Measurements from ENCODE around the gene BLOC1S5.
"Not testable (repeated sequence)": the region's sequence is repeated elsewhere in the genome, so short reads cannot be mapped to it uniquely, and the experiment has no call there.

The BLOC1S5 gene

DNA sequence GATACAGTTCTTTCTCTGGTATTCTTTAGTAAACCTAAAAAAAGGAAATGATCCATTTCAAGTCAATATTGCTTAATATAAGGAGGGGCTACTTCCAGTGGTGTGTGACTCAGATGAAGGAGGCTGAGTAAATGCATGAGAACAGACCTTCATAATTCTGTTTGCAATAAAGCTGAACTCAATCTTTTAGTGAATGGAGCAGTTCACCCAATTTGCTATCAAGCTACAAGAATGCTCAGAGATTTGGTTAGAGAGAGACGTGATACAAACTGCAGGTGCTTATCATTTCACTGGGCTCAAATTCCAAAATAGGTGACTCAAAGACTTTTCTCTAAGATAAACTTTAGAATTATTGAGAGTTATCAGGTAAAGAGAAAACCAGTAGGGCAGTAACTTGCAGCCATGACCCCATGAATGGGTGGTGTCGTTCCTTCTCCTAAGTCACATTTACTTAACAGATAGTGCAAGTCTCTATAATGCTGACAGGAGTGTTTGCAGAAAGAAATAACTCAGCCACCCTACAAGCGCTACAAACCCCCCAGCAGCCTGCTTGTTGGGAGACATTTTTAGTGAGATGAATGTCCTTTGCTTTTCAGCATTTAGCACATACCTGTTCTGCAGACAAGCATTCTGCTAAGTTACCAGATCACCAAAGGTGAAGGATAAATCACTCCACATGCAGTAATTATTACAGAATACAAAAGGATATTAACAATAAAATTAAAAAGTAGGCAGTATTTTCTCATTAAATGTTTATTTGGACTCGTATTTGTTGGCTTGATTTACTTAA lies 16.4 kb upstream of the BLOC1S5 start:
- no peak for DNase-seq

DNA sequence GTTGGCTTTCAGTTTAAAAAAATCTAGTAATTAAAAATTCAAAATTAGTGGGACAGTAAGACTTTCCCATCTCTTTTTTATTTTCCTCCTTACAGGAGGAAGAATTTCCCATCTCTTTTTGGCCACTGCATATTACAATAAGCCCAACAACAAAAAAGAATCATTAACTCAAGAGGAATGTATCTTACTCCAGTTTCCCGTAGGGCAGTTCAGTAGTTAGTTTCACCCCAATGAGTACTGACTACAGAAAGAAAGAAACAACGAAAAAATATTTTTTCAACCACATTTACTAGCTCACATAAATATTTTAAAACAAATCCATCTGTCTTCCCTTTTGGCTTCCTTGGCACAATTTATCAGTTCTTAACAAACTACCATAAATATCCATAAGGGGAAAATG lies 14.9 kb upstream of the BLOC1S5 start:
- no peak for DNase-seq

DNA sequence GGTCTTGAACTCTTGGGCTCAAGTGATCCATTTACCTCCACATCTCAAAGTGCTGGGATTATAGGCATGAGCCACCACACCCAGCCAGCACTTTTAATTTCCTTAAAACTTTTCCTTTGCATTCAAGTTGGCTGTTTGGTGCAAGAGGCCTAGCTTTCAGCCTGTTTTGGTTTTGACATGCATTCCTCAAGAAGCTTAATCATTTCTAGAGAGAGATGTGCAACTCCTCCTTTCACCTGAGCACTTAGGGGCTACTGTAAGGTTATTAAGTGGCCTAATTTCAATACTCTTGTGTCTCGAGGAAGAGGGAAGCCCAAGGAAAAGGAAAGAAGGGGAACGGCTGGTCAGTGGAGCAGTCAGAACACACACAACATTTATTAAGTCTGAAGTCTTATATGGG lies 13.8 kb upstream of the BLOC1S5 start:
- no peak for DNase-seq

DNA sequence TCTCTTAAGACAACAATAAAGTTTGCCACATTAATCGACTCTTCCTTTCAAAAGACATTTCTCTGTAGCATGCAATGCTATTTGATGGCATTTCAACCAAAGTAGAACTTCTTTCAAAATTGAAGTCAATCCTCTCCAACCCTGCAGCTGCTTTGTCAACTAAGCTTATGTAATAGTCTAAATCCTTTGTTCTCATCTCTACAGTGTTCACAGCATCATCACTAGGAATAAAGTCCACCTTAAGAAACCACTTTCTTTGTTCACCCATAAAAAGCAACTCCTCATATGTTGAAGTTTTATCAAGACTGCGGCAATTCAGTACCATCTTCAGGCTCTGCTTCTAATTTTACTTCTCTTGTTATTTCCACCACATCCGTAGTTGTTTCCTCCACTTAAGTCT lies 11.5 kb upstream of the BLOC1S5 start:
- no peak for DNase-seq

DNA sequence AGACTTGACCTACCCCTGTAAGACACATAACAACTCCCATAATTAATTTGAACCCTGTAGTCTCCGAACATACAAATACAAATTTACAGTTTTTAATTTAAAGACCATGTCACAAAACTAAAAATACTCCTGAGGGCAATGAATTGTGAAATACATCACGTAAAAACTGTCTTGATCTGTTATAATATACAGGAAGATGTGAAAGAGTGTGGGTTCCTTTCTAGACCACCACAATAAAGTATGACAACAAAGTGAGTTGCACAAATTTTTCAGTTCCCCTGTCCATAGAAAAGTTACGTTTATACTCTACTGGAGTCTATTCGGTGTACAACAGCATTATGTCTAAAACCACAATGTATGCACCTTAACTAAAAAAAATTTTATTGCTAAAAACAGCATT lies 11.0 kb upstream of the BLOC1S5 start:
- DNase-seq: no peak

DNA sequence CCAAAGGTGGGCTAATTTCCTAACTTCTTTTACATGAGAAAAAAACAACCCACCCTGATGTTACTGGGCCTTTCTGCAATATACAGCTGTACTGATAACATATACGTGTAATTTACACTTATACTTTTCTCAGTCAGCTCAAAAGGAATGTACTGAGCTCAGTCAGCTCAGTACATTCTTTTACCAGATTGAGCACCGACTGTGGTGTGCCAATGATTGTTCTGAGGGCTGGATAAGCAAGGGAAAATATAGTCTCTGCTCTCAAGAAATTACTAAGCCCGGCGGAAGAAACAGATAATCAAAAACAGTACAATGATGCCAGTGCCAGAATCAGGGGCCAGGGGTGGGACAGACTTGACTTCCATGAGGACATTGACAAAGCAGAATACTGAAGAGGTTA lies 10.0 kb upstream of the BLOC1S5 start:
- DNase-seq: no peak

DNA sequence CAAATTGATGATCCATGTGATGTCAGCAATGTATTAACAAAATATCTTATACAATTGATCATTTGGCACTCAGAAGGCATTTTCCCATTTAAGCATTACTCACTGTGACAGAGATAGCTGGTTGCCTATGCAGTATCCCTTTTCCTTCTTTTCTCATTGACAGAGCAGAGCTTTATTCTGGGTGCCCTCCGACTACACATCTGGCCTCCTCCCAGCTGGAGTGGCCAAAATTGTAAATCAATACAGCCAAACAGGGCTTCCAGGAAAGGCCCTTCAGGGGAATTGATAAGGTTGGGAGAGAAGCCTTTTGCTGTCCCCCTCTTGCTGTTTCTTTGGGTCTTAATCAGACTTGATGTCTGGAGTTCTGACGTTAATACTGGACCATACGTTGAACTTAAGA lies 9.6 kb upstream of the BLOC1S5 start:
- DNase-seq: no peak

DNA sequence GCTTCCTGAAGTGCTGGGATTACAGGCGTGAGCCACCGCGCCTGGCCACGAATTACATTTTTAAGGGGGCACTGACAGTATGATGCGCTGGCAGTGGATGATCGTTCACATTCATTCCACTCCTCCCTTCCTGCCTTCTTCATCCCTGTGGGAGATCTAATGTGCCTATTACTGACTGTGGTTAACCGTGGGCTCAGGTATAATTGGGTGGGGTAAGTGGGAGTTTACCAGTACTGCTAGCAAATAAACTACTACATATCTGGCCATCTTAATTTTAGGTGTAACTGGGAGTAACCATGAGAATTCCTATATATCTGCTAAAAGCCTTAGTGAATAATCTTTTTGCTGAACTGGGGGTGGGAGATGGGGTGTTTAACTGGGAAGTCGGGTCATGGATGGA lies 6.5 kb upstream of the BLOC1S5 start:
- no peak for DNase-seq

DNA sequence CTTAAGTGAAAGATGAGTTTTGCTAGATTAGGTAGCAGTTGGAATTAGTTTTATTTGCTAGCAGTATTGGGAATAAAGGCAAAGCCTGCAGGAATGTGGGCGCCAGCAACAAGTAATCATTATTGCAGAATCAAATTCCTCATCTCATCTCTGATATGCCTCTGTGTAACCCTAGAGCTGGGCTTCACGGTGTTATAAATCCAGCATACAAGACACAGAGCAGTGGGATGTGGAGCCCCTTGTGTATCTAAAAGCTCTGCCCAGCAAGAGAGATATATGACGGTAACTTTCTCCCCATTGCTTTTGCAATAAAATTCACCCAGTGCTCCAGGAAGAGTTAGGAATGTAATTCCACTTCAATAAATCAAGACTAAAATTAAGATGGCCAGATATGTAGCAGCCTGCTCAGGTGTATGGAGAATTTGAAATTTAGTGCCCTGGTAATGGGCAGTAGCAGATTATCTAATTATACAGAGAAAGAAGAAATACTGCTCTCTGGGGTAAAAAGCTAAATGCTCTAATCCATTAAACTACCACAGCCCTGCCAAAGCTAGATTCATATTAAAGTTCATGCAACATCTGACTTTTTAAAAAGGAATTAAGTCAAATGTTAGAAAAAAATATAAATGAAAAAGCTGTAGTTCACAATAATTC lies 5.6 kb upstream of the BLOC1S5 start:
- no peak for DNase-seq

DNA sequence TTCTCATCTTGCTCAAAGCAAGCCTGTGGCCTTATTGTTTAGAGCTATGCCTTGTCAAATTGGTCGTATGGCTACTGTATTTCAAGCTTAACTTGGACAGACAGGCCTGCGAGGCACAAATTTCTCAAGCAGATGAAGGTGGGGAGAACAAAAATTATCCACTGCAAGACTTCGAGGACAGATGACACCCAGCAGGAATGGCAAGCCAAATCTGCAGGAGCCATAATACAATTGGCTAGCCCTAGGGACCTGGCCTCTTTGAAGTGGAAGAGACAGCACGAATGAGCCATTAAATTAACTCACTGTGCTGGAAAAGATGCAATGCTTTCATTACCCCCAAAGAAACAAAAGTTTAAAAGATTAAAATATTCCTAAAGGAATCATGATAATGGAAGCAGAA lies 5.0 kb upstream of the BLOC1S5 start:
- DNase-seq: no peak

DNA sequence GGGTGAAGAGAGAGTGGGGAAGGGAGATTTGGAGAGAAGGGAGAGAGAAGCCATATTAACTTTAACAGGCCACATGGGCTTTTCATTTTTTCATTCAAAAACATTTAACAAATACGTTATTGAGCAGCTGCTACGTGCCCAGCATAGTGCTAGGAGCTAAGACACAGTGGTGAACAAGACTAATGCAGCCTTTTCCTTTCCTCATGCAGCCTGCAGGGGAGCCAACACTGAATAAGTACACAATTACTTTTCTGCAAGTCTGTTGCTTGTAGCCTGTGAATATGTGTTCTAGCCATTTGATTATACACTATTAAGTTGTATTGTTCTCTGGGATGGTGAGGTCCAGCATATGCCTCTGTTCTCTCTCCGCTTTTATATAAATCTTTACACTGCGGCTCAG lies 1.9 kb upstream of the BLOC1S5 start:
- peak; percentile 20 for DNase-seq

DNA sequence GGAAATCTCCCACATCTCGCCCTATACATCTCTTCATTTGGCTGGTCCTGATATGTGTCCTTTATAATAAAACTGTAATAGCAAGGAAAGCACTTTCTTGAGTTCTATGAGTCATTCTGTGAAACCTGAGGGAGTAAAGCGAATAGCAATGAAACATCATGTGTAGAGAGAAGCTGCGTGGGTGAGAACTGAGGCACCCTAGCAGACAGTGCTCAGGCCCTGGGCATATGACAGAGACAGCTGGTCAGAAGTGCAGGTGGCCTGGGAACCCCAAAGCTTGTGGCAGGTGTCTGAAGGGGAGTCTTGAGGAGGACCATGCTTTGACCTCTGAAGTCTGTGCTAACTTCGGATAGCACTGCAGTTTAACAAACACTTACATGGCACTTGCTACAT lies 1.3 kb upstream of the BLOC1S5 start:
- DNase-seq: no peak

DNA sequence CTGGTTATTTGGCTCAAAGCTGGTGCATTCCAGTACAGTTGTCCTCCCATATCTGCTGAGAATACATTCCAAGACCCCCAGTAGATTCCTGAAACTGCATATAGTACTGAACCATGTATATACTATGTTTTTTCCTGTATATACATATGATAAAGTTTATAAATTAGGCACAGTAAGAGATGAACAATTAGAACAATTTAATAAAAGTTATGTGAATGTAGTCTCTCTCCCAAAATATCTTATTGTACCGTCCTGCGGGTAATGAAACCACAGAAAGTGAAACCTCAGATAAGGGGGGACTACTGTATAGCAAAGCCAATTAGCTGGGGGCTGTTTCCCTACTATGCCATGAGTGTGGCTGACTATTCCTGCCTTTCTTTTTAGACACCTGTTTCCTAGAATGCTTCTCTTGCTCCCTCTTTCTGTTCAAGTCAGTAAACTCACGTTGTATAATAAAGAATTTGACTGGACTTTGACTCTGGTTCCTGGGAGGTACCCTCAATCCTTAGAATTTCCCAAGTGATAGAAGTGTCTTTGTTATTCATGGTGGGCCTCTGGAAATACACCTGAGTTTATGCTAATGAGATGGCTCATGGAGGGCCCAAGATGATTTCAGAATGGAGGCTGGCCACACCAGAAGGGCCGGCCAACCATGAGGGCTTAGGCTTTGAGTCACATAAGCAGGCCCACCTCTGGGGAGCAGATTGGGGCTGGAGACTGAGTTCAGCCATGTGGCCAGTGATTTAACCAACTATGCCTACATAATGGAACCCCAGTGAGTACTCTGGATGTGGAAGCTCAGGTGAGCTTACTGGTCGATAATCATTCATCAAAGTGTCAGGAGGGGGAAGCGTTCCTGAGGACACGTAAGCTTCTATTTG lies 689 bp upstream of the BLOC1S5 start:
- no peak for DNase-seq

DNA sequence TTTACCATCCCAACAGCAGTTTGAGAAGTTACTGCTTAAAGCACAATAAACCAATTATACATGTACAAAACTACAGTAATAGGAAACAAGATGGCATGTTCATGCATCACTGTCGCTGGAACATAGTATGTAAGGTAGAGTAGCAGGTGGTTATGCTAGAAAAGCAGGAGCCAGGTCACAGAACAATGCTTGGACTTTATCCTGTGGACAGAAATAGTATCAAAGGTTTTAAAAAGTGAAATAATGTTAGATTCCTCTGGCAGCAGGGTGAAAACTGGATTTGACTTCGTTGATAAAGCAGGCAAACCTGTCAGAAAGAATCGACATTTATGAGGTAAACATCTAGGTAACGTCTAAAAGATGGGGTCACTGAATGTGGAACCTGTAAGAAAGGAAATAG lies 2.5 kb downstream of the BLOC1S5 start:
- DNase-seq: no peak

DNA sequence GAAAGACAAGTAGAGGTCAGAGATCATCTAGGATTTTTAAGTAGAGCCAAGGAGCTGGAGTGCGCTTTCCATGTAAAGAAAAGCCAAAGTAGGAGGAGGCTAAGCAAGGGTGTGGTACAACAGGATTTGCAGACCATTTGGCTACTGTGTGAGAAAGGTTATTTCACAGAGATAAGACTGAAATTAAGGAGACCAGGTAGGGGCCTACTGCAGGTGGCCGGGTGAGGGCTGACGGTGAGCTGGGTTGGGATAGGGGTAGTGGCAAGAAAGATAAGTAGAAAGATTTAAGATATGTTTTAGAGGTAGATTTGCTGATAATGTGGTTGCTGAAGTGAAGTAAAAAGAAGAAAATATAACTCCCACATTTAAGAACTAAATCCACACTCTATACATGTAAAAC lies 3.8 kb downstream of the BLOC1S5 start:
- DNase-seq: no peak

DNA sequence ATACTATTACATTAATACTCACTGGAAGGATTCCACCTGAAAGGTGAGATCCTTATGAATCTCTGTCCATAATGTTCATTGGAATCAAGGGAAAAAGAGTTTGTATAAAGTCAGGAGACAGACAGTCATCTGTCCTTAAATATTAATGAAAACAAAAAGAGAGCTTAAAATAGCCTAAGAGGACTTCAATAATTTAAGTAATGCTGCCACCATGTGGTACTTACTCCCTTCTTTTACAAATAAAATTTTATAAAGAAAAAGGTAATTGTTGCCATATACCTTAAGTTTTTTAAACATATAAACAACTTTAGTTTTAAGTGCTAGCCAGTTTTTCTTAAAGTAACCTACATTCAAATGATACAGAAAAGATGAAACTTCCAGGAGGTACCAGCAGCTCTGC lies 5.1 kb downstream of the BLOC1S5 start:
- no peak for DNase-seq

DNA sequence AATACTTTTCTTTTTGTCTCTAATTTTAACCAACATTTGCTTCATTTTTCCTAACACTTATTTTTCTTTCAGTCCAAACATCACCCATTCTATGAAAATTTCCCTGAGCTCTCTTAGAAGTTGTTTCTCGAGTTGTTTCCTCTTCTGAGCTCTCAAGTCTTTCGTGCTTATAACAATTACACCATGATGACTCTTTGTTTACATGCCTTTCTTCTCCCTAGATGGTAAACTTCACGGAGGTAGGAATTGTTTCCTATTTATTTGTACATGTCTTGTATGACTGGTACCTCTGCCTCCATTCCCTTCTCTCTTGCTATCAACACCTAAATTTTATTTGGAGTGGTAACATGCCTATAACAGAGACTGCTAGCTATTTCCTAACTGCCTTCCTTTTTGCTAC lies 6.4 kb downstream of the BLOC1S5 start:
- DNase-seq: no peak

DNA sequence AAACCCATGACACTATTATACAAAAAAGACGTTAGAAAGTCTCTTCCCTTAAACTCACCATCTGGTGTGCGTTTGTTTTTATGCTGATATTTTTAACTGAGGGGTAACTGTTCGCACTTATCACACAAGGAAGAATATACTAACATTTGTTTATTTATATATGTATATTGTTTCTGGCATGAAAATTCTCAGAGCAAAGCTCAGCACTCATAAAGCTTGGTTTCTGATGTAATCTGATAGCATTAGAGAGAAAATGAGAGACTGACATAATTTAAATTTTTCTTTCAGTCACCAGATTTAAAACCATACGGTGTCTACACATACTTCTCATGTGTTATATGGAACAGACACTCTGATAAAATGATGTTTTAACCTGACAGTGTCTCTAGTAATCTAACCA lies 6.9 kb downstream of the BLOC1S5 start:
- no peak for DNase-seq

DNA sequence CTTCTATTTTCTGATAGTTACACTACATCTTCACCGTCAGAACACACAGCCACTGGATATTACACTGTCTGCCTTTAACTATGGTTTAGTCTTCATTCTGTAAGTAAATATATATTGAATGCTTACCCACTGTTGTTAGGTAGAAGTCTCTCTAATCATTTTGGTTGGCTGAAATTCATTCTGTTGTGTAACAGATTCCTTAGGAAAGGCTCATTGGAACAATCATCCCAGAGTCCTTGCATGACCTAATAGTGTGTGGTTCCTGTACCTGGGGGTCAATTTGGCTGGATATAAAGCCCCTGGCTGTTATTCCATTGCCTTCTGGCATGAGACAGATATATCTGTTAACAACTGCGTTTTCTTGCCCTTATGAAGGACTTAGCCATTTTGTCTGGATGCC lies 9.9 kb downstream of the BLOC1S5 start:
- DNase-seq: no peak

DNA sequence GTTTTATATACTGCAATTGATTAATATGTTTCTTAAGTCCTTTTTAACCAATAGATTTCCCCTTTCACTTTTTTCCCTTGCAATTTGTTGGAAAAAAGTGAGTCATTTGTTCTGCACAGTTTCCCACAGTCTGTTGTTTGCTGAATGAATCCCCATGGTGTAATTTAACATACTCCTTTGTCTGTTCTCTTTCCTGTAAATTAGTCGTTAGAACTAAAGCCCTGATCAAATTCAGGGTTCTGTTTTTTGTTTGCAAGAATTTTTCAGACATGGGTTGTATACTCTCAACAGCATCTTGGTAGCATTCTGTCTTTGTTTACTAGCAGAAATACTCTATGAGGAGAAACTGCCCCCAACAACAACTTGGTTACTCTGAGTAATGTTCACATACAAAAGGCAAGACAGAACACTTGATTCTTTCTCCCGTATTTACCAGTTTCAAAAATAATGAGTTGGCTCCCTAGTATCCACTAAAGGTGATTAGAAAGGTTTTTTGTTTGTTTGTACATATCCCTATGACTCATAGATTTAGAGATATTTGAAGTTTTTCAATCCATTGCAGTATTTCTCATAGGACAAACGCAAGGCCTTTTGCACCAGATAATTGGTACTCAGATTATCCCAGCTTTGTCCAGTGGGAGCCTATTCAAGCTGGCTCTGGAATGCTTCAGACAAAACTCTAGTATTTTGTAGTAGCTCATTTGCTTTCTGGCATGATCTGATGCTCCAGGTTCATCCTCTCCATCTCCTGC lies 16.5 kb downstream of the BLOC1S5 start:
- no peak for DNase-seq

DNA sequence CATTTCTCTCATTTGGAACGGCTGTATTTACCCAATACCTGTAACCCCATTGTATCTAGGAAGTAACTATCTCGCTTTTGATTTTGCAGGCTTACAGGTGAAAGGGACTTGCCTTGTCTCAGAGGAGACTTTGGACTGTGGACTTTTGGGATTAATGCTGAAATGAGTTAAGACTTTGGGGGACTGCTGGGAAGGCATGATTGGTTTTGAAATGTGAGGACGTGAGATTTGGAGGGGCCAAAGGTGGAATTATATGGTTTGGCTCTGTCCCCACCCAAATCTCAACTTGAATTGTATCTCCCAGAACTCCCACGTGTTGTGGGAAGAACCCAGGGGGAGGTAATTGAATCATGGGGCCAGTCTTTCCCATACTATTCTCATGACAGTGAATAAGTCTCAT lies 18.4 kb downstream of the BLOC1S5 start:
- not testable (repeated sequence) for DNase-seq

DNA sequence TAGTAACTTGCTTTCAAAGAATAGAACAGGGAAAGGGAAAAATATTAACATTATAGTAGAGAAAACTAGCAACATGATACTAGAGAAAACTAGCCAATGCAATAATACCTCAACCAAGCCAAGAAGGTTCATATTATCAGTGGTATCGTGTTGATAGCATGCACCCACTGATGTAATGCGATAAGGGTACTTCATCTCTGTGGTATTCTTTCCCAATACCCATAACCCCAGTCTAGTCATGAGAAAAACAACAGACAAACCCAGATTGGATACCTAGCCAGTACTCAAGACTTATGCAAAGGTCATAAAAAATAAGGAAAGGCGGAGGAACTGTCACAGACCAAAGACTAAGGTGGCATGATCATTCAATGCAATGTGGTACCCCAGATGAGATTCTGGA lies 21.0 kb downstream of the BLOC1S5 start:
- no peak for DNase-seq

DNA sequence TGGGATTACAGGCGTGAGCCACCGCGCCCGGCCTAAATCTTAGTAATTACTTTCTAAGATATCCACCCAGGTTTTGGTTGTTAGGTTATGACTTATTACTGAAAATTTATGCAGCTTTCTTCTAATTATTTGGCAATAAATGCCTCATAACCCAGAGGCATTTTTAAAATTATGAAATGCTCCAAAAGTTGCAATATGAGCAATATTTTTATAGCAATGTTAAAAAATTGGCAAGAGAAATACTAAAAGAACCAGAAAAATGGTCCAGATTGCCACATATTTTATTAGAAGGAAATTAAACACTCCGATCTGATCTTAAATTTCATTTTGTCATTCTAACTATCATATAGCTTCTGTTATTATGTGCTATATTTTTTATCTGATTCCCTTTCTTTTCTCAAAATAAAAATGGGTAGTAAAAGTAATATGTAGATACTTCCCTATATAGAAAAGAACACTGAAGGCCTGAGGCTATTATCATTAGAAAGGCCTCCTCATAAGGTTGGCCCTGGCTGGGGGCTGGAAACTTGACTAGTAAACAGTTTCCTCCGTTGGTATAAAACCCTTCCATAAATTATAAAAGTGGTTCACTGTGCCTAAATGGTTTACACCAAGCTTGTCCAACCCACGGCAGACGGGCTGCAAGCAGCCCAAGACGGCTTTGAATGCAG lies 22.1 kb downstream of the BLOC1S5 start:
- DNase-seq: no peak

Data from RPMI8226 (cell line).